Neural cell (in vitro differentiated cells): ENCODE measurements around the gene TFPI2.
"Not testable (repeated sequence)": the region's sequence is repeated elsewhere in the genome, so short reads cannot be mapped to it uniquely, and the experiment has no call there.

ENCODE experiments used
- CTCF ChIP-seq: fragments of 450-650 bp; IDR thresholded peaks from 2 replicates; pipeline ENCODE4 v1.5.1; 2014; ENCODE audit warnings: antibody characterized with exemption, mild to moderate bottlenecking, moderate library complexity; ENCODE audit not compliant: poor library complexity, severe bottlenecking
- EZH2 ChIP-seq: fragments of 200-600, 300-800 bp; shearing (Covaris generic), sonication (generic); IDR thresholded peaks from 2 replicates; pipeline ENCODE4 v1.6.1; 2014; ENCODE audit warnings: antibody characterized with exemption, low read length, borderline replicate concordance, mild to moderate bottlenecking; ENCODE audit not compliant: insufficient read depth, poor library complexity, severe bottlenecking
- MXI1 ChIP-seq: fragments of 450-650 bp; conservative IDR thresholded peaks from 2 replicates; pipeline ENCODE4 v1.6.1; 2014; ENCODE audit warnings: antibody characterized with exemption, mild to moderate bottlenecking; ENCODE audit not compliant: poor library complexity, severe bottlenecking
- POLR2AphosphoS5 ChIP-seq: IDR thresholded peaks from 2 replicates; pipeline ENCODE4 v1.6.1; 2012
- RAD21 ChIP-seq: fragments of 450-650 bp; conservative IDR thresholded peaks from 2 replicates; pipeline ENCODE4 v1.6.1; 2014; ENCODE audit warnings: antibody characterized with exemption, mild to moderate bottlenecking, moderate library complexity
- REST ChIP-seq: IDR thresholded peaks from 2 replicates; pipeline ENCODE4 v1.6.1; 2012; ENCODE audit warnings: borderline replicate concordance

DNA sequence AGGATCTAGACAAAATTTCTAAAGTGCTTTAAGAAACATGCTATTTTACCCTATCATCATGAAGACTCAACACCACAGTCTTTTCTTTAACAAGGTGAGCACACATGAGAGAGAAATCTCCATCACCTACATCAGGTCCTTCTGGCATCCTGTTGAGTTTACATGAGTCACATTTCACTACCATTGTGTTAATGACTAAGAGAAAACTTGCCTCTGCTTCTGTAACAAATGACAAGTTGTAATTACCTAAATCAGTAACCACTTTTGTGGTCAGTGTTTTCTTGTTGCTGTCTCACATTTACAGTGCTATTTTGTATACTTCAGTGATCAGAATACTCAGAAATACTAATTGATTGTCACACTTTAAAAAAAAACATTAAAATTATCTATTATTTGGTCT, 25.3 kb upstream of the TFPI2 start:
- not testable (repeated sequence) for TF ChIP-seq CTCF, EZH2, POLR2AphosphoS5, RAD21, REST, MXI1
